Embryonic facial prominence (tissue), 1 donor: ENCODE data around the gene KRT25.

Experiments
- DNase-seq: peaks from one replicate; pipeline ENCODE4 v3.0.0-alpha.2; 2016; ENCODE audit errors: extremely low spot score

Gene KRT25, protein sequence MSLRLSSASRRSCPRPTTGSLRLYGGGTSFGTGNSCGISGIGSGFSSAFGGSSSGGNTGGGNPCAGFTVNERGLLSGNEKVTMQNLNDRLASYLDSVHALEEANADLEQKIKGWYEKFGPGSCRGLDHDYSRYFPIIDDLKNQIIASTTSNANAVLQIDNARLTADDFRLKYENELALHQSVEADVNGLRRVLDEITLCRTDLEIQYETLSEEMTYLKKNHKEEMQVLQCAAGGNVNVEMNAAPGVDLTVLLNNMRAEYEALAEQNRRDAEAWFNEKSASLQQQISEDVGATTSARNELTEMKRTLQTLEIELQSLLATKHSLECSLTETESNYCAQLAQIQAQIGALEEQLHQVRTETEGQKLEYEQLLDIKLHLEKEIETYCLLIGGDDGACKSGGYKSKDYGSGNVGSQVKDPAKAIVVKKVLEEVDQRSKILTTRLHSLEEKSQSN

DNA sequence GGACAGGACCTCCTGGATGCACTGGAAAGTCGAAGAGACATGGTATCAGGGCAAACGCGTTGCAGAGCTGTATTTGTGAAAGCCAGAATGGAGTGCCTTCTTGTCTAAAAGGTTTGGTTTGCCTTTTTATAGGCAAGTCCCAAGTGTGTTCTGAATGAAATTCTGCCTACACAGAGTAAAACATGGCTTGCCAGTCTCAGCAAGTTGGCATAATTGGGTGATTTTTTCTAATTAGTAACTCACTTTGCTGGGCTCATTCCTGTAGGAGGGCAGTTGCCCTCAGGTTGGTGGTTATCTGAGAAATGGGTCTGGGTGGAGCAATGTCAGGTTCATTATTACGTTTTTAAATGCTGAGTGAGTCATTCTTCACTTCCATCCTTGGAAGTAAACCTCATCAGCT is at the start of gene KRT25:
Gene KRT25 (minus strand): TSS at position 101 of the 400 bp plus-strand sequence. CDS start 60 bp downstream, at position 41.
- DNase-seq, result no peak

DNA sequence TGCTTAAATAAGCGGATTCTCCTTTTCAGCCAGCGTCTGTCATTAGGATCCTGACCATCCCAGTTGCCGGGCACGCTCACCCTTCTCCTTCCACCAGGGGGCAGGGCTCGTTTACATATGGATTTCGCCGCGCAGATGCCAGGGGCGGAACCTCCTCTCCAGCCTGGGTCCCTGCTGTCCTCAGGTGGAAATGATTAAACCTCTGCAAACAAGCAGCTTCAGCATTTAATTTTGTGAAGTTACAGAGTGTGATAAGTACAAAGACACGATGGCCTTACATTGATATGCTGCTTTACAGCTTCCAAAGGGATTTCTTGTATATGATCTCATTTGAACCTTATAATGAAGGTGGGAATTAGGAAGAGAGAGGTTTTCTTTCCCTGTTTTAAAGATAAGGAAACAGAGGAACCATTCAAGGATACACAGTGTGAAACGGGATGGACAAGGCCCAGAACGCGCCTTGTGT is 48.5 kb upstream of the KRT25 start:
- peak; percentile 31 for DNase-seq

DNA sequence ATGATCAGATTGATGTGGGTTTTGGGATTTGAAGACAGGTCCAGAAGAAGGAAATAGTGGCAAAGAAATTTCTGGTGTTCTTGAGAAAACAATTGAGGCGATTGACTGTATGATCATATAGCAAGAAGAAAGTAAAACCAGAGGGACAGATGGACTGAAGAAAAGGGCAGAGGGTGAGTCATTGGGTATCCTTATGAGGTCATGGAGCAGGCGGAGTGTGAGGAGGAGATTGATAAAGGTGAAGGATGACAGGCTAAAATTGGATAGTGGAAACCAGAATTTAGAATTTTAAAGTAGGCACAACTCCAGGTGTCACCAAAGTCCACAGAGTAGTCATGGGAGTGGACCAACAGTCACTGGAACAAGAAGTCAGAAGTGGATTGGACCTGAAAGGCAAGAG is 46.0 kb upstream of the KRT25 start:
- DNase-seq, result no peak

DNA sequence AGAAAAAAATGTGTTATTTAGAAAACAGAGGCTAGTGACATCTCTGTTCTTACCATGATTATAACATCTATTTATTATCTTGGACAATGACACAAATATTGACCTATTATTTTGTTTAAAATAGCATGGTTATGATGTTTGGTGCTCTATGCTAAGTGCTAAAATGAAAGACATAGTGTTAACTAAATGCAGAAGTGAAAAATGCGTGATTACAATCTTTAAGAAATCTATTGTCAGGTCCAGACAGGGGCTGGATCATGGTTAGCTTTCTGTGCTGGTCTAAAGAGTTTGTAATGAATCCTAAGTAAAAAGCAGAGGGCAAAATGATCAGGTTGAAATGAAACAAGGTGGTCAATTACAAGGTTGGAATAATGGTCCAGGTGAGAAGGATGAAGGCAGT is 45.2 kb upstream of the KRT25 start:
- no peak for DNase-seq

DNA sequence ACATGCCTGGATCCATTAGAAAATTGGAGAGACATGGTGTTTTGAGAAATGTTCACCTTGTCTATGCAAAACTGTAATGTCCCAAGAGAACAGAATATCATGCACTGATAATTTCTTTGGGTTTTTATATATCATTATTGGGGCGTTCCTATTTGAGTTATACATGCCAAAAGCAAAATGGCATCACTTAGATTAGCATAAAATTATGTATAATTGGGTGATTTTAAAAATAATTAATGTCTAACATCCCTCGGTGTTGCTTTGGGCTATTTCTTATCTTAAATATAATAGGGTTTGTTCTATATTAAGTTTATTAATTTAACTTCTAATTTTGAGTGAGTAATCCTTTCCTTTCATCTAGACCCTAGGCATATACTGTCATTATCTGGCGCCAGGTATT is 44.7 kb upstream of the KRT25 start, which contains the start of gene KRT28:
Gene KRT28 (minus strand): TSS at position 101 of the 400 bp plus-strand sequence. CDS start 66 bp downstream, at position 35.
- no peak for DNase-seq

DNA sequence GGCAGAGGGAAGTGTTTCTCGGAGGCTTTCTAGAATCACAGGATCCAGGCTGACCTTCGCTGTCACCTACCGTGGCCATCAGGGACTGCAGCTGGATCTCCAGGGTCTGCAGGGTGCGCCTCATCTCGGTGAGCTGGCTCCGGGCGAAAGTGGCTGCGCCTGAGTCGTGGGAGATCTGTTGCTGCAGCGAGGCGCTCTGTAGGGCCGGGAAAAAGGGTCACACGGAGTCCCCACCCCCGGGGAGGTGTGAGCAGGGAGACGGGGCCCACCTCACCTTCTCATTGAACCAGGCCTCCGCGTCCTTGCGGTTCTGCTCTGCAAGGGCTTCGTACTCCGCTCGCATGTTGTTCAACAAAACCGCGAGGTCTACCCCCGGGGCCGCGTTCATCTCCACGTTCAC is 41.7 kb upstream of the KRT25 start:
- DNase-seq, result no peak

DNA sequence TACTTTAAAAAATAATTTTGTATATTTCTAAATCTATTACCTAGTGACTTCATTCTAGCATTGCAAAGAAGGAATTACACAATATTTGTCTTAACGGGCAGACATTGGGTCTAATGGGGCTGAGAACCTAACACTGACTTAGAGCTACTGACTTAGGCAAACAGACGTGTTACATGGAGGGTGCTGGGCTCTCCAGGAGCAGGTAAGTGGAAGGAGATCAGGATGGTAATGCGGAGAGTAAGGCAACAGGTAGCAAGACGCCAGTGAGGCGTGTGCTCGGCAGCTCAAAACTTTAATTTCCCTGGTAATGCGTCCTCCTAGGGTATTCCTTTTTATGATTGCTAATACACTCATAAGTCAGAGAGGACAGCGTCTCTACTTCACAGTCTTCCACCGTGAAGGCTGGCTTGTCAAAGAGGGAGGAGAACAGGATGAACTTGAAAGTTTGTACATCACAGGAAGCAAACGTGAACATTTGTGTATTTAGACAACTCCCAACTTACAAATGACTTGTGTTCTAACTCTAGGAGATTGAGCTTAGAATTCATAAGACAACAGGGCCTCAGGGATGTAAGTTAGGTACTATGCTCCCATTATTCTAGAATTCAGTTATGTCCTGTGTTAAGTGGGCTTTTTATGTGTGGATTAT is 40.0 kb upstream of the KRT25 start:
- no peak for DNase-seq

DNA sequence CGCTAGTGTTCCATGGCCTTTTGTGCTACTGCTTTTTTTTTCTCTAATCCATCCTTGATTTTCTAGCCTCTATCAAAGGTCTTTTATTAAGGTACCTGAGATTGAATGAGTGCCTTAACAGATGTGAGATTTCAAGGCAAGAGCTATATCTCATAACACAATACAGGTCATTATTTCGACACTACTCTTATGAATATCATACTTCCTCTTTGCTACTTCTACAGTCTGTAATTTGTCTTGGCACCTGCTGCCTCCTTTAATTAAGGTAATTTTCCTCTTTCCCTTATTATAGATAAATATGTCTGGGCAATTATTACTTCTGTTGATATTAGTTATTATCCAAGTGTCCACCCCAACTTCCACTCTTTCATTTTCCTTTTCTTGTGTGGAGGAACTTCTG is 39.3 kb upstream of the KRT25 start:
- DNase-seq, result no peak

DNA sequence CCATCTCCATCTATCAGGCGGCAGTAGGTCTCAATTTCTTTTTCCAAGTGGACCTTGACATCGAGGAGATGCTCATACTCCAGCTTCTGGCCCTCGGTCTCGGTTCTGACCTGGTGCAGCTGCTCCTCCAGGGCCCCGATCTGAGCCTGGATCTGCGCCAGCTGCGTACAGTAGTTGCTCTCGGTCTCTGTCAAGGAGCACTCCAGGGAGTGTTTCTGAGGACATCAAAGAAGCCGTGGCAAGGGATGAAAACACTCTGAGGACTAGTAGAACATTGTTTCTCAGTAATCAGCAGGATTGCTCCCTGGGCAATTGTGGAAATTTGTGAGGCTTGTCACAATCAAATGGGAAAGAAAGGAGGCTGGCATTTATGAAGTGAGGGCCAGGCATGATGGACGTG is 38.7 kb upstream of the KRT25 start:
- no peak for DNase-seq

DNA sequence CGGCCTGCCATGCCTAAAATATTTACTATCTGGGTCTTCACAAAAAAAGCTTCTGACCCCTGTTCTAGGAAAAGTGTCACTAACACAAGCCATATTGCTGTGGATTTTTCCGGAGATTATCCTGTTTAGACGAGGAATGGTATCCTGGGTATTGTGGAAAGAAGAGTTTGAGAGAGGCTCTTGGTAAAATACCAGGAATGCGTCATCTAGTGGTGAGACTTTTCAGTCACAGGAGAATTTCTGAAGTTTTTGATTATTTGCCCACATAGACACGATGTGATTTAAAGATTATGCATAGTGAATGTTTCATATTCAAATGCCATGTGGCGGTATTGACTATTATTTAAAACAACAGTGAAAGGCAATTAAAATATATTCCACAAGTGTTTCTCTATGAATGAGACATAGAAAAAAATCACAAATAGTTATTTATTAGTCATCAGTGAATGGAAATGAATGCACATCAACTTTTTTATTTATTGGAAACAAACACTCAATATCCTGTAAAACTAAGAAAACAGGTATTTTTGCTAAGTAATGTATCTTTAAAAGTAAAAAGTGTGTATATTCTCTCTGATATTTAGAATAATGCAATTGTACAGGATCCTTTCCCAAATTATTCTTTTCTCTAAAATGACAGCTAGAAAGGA is 36.8 kb upstream of the KRT25 start:
- DNase-seq, result peak; percentile 21

DNA sequence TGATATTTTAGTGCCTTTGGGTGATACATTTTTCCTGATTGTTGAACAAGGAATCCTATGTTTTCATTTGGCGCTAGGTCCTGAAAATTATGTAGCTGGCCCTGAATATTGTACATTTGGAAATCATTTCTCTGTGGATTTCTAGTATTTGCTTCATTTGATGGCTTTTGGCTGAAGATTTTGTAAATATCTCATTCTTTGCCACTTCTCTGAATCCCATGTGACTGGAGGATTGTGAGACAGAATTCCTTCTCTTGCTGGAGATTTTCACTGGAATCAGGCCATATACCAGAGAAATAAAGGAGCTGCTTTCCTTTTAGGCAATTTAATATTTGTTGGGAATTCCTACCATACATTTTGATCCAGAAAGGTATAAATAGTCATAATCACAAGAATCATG is 36.0 kb upstream of the KRT25 start:
- peak; percentile 9 for DNase-seq

DNA sequence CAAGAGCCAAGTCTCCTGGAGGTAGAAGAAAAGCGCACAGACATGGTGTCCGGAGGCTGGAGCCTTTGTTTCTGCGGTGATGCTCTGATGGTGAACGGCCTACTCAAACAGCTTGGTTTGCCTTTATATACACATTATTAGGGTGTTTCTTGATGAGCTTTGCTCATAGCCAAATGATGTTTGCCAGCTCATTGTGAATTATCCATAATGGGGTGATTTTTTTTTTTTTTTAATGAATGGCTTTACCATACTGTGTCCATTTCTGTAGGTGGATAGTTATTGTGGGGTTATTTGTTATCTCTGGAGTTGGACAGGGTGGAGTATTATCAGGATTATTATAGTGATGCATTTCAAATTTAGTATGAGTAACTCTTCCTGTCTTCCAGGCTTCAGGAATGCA is 27.3 kb upstream of the KRT25 start, which contains the start of gene KRT27:
Gene KRT27 (minus strand): TSS at position 101 of the 400 bp plus-strand sequence. CDS start 57 bp downstream, at position 44.
- no peak for DNase-seq

DNA sequence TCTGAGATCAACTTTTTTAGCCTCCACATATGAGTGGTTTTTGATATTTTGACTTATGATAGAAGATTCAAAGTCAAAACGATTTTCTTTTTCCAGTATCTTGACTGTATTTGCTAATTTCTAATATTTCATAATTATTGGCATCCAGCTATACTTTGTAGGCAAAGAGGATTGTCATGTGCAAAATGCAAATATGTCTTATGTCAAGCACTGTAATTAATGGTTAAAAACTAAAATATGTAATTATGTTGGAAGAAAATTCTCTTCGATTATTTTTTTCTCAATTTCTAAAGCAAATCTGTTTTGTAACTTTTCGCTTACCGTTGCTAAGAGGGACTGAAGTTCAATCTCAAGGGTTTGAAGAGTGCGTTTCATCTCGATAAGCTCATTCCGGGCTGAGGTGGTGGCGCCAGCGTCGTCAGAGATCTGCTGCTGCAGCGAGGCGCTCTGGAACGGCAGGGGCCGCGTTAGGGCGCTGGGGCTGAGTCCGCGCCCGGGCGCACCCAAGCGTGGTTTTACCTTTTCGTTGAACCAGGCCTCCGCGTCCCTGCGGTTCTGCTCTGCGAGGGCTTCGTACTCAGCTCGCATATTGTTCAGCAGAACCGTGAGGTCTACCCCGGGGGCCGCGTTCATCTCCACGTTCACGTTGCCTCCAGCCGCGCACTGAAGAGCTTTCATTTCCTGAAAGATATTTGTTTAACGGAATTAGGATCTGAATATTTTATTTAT is 24.2 kb upstream of the KRT25 start:
- DNase-seq, result no peak

DNA sequence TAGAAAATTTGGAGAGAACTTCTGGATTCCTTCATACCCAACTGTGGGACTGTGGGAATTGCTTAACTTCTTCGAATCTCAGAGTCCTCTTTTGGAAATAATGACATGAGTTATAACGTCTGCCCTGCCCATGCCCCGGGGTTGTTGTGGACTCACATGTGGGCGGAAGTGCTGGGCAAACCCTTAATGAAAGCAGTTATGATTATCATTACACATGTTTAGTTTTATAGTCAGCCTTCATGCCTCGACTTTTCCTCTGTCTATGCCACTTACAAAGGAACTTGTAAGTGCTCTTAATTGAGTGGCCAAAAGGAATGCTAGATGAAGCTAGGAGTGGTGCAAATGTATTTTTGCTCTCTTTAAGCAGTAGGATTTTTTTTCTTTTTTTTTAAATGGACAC is 23.3 kb upstream of the KRT25 start:
- no peak for DNase-seq

DNA sequence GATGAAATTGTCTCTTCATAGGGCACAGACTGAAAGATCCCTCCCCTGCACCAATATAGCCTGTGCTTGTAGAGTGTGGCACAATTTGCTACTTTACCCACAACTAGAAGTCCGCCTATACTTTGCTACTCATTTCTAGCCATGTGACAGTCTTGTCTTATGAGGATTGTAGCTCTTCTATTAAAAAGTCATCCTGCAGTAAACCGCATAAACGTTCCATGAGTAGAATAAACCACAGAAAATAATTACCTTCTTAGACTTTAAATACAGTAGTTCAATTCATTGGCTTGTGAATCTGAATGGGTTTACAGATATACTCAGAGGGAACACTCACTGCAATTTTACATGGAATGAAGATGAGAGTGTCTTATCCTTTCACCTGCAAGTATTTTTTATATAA is 22.8 kb upstream of the KRT25 start:
- no peak for DNase-seq

DNA sequence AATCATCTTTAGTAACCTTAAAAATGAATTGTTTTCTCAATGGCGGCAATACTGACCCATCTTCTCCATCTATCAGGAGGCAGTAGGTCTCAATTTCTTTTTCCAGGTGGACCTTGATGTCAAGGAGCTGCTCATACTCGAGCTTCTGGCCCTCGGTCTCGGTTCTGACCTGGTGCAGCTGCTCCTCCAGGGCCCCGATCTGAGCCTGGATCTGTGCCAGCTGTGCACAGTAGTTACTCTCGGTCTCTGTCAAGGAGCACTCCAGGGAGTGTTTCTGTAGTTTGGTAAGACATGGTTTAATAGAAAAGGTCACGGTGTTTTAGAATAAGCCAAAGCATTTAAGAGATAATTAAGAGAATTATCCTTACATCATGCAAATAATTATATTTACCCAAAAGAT is 22.3 kb upstream of the KRT25 start:
- no peak for DNase-seq

DNA sequence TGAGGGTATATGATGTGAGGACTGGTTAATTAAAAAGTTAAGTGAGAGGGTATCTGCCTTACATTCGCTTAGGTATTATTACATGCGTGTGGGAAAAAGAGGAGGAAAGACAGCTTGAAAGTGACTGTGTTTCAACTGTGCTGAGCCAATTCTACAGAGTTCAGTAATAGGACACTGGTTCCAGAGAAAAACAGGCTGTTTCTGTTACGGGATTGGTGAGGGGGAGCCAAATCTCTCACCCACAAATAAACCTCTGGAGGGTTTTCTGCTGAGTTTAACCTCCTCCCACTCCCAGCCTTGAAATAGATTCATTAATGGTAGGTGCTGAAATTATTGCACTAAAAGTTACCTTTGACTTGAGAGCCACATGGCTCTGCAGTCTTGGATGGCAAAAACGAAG is 20.8 kb upstream of the KRT25 start:
- no peak for DNase-seq

DNA sequence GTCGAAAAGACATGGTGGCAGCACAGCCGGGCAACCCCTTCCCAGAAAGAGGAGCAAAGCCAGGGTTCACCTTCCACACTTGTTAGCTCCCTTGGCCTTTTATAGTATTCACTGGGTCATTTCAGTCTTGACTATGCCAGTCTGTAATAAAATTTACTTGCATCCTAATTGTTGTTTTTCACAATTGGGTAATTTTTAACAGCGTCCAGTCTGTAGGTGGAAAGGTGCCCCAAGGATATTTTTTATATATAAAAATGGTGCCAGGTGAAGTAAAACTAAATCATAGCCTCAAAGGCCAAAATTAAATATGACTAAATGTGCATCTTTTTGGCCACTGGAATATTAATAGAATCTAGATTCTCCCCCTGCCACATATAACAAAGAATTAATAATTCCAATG is 17.0 kb upstream of the KRT25 start, which contains the start of gene KRT26:
Gene KRT26 (minus strand): TSS at position 101 of the 400 bp plus-strand sequence. CDS start 88 bp downstream, at position 13.
- DNase-seq, result no peak

DNA sequence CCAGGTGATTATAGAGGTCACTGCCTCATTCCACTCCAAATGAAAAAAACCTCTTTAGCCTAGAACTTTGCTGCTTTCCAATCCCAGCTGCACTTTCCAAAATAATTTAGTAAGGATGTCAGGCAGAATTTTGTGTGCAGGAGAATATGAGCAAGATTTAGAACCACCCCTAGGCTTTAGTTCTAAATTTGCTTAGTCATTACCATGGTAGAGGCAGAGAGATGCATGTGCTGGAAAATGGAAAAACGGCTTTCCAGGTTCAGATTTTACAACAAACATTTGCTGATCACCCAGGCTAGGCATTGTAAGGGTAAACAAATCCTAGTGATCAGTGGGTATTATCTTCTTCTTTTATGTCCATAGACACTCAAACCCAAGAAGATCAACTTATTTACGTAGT is 10.5 kb upstream of the KRT25 start:
- DNase-seq, result no peak

DNA sequence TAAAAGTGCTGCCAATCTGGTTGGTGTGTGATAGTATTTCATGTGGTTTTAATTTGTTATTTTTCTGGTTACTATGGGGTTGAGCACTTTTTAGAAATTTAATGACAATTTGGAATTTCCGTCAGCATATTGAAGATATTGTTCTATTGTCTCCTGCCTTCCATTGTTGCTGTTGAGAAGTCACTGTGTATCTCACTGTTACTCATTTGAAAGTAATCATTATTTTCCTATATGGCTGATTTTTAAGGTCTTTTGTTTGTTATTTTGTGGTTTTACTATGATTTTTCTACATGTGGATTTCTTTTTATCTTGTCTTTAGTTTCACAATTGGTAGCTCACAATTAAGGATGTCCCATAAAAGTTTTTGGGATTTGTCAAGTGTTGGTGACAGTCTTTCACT is 8.6 kb upstream of the KRT25 start:
- no peak for DNase-seq
